ENCODE measurements around the gene ACTN4. TPM values are rescaled to one million over a fixed set of nuclear protein-coding genes. Genes with fewer than 3 reads are reported as not detected.

Gene ACTN4
- total and polyA plus RNA-seq, 2 donors (not counting 1 experiment from before 2014, with no cell fraction given) = 108 to 164 TPM

- ATAC-seq (ENCODE audit: low read depth) (peak; percentile 59), DNase-seq (peak; percentile 50)
- H3K27ac Mint-ChIP-seq = peak overlapping the region; percentile 95
- ChIA-PET POLR2A (interaction anchor here (1.5 kb wide), 1 partner anchor 20 kb away, joined by 4 read pairs; the partner anchor contains the start of gene ACTN4), CTCF (interaction anchor here (1.1 kb wide), 1 partner anchor 26 kb away, joined by 3 read pairs; no protein-coding TSS in a partner anchor)
- peaks cover 65 to 72% of the 10 kb centered on the region in 2 donors for H3K4me1 ChIP-seq (ENCODE audit: control insufficient read depth in 2 of 2, insufficient read depth in 2 of 2, low read length in 2 of 2)
- peak overlapping the region; percentile 78 for H3K4me2 ChIP-seq (replicated peaks; ENCODE audit: low read depth, low read length, poor library complexity, severe bottlenecking)
- peaks cover 0 to 3% of the 10 kb centered on the region in 2 experiments for H3K36me3 ChIP-seq (replicated peaks in 1 of 2; ENCODE audit: control extremely low read depth in 1 of 2, control insufficient read depth in 1 of 2, extremely low read depth in 1 of 2, insufficient read depth in 2 of 2, low read length in 1 of 2)
- no peaks in the 10 kb centered on the region for H3K9me3 ChIP-seq (ENCODE audit: control extremely low read depth in 1 of 3, control insufficient read depth in 2 of 3, insufficient read depth in 1 of 3, low read length in 2 of 3)
- H3K4me1 Mint-ChIP-seq = peaks cover 76% of the 10 kb centered on the region
- H3K27me3 Mint-ChIP-seq = no peaks in the 10 kb centered on the region
- 27% methylated on average over 4 of the region's 10 CpGs for WGBS (ENCODE audit: insufficient coverage)
- peaks cover 15% of the 10 kb centered on the region for H4K20me1 ChIP-seq (ENCODE audit: control insufficient read depth, insufficient read depth, low read length, poor library complexity, severe bottlenecking)
- H3K4me3 Mint-ChIP-seq = peak overlapping the region; percentile 88
- TF ChIP-seq CTCF (IDR thresholded peaks at IDR 0.05) (no peak), EZH2 (IDR thresholded peaks at IDR 0.05; ENCODE audit: borderline replicate concordance, insufficient read depth, low read depth, low read length, poor library complexity, severe bottlenecking) (no peak)
- peak overlapping the region; percentile 59 for H2AFZ ChIP-seq (ENCODE audit: insufficient read depth, low read depth, low read length, poor library complexity, severe bottlenecking)
- peak overlapping the region; percentile 60 for H3K9ac ChIP-seq (ENCODE audit: low read length)
- H3K9me3 Mint-ChIP-seq (ENCODE audit: insufficient read depth) = no peaks in the 10 kb centered on the region
- no peaks in the 10 kb centered on the region for H3K27me3 ChIP-seq (replicated peaks in 1 of 4; ENCODE audit: control extremely low read depth in 1 of 4, control insufficient read depth in 3 of 4, insufficient read depth in 4 of 4, low read length in 3 of 4)
- H3K4me3 ChIP-seq (ENCODE audit: control extremely low read depth in 1 of 5, extremely low read depth in 1 of 5, insufficient read depth in 1 of 5, low read depth in 2 of 5, low read length in 4 of 5) = peak overlapping the region in 4 of 5 experiments; percentile 19 to 56 (median 38)
- intact Hi-C loops (cut with micrococcal nuclease) = no loop called here
- peaks cover 100% of the 10 kb centered on the region for H3K79me2 ChIP-seq (ENCODE audit: control insufficient read depth, insufficient read depth, low read length)
- peak overlapping the region; percentile 76 to 89 for H3K27ac ChIP-seq (ENCODE audit: low read length in 2 of 2)
These were observed 19.4 kb downstream of the ACTN4 start for GRCh38 chr19:38666663-38667511.

Data from B cell (primary cell).